ENCODE data around the gene LRRC61.

Gene LRRC61

DNA sequence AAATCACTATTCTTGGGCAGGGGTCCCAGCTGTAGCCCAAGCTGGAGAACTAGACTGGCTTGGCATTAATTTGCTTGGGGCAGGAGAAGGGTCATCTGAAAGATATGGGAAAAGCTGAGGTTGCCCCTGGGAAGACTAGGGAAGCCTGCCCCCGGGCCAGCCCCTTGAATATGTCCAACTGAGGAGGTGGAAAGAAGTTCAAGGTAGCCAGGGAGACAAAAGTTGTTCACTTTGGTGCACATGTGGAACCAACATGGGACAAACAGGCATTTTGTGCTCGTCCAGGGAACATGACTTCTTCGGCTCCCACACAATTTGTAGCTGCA, 1.4 kb upstream of the LRRC61 start:
- in situ Hi-C loops (cut with MboI; ENCODE audit: low sequenced_read_pairs, unreplicated experiment): no loop called here
- no peak for DNase-seq (ENCODE audit: low spot score)
- TF ChIP-seq, protein P1, sequence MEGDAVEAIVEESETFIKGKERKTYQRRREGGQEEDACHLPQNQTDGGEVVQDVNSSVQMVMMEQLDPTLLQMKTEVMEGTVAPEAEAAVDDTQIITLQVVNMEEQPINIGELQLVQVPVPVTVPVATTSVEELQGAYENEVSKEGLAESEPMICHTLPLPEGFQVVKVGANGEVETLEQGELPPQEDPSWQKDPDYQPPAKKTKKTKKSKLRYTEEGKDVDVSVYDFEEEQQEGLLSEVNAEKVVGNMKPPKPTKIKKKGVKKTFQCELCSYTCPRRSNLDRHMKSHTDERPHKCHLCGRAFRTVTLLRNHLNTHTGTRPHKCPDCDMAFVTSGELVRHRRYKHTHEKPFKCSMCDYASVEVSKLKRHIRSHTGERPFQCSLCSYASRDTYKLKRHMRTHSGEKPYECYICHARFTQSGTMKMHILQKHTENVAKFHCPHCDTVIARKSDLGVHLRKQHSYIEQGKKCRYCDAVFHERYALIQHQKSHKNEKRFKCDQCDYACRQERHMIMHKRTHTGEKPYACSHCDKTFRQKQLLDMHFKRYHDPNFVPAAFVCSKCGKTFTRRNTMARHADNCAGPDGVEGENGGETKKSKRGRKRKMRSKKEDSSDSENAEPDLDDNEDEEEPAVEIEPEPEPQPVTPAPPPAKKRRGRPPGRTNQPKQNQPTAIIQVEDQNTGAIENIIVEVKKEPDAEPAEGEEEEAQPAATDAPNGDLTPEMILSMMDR (IDR thresholded peaks at IDR 0.05; ENCODE audit: borderline replicate concordance, control extremely low read depth, extremely low read depth, insufficient read depth, missing control alignments): no peak

DNA sequence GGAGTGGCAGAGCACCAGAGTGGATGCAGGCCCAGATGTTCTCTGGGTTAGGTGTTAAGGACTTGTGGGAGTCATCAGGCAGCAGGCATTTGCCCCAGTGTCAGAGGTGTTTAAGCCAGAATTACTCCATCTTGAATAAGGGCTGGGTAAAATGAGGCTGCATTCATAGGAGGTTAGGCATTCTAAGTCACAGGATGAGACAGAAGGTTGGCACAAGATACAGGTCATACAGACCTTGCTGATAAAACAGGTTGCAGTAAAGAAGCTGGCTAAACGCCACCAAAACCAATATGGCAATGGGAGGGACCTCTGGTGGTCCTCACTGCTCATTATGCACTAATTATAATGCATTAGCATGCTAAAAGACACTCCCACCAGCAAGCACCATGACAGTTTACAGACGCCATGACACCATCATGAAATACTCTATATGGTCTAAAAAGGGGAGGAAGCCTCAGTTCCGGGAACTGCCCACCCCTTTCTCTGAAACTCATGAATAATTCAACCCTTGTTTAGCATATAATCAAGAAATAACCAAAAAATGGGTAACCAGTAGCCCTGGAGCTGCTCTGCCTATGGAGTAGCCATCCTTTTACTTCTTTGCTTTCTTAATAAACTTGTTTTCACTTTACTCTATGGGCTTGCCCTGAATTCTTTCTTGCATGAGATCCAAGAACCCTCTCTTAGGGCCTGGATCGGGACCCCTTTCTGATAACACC, 882 bp upstream of the LRRC61 start:
- in situ Hi-C loops (cut with MboI; ENCODE audit: low sequenced_read_pairs, unreplicated experiment): no loop called here
- TF ChIP-seq, protein P1 (IDR thresholded peaks at IDR 0.05; ENCODE audit: borderline replicate concordance, control extremely low read depth, extremely low read depth, insufficient read depth, missing control alignments): no peak
- DNase-seq (ENCODE audit: low spot score): no peak

DNA sequence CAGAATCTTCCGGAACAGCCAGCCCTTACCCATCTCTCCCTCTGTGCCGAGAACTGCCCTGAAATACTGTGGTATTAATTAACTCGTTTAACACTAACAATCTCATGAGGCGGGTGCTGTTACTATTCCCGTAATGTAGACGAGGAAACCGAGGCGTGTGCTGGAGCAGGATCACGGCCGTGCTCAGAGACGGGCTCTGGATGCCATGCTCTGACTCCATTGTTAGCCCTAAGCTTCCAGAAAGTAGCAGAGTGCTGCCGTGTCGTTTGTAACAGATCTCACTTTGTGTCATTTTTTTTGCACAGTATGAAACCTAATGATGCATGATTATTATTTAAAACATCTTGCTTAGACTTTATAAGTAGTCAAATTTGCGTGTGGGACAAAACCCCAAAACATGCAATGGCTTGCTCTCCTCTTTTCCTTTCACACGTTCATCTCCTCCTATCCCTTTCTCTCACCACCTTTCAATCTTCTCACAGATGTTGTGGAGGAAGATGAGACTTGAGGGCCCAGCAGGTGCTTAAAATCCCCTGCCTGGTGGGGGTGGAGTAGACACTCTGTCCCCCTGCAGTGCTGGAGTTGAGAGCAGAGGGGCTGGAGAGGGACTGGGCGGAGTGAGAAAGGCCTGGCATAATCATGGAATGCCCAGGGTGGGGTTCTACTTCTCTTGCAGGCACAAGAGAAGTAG, 672 bp downstream of the LRRC61 start:
- TF ChIP-seq, protein P1 (IDR thresholded peaks at IDR 0.05; ENCODE audit: borderline replicate concordance, control extremely low read depth, extremely low read depth, insufficient read depth, missing control alignments): no peak
- peak; percentile 40 for DNase-seq (ENCODE audit: low spot score)
- in situ Hi-C loops (cut with MboI; ENCODE audit: low sequenced_read_pairs, unreplicated experiment): no loop called here

DNA sequence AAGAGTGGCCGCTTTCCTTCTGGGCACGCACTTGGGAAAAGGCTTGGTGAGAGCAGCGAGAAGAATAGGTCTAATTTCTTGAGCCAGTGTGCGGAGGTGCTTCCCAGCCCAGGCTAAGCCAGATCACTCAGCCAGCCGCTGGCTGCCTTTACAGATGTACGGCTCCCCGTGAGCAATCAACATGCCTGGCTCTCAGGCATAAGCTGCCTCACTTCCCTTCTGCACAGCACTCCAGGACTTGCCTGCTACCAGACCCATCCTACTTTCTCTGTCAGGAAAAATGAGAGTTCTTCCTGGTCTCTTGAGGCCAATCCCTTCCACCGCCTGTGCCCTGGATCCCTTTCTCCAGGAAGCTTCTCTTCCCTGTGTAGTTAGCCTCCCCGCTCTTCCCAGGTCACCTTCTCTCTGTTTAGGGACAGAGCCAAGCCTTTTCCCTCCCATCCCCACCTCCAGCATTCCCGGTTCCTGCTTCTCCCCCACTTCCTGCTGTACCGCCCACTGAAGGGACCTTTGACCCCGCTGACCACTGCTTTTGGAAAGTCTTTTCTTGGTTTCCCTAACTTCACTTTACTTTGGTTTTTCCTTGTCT, 1.3 kb downstream of the LRRC61 start:
- in situ Hi-C loops (cut with MboI; ENCODE audit: low sequenced_read_pairs, unreplicated experiment): no loop called here
- DNase-seq (ENCODE audit: low spot score): peak; percentile 26
- TF ChIP-seq, protein P1 (IDR thresholded peaks at IDR 0.05; ENCODE audit: borderline replicate concordance, control extremely low read depth, extremely low read depth, insufficient read depth, missing control alignments): no peak

DNA sequence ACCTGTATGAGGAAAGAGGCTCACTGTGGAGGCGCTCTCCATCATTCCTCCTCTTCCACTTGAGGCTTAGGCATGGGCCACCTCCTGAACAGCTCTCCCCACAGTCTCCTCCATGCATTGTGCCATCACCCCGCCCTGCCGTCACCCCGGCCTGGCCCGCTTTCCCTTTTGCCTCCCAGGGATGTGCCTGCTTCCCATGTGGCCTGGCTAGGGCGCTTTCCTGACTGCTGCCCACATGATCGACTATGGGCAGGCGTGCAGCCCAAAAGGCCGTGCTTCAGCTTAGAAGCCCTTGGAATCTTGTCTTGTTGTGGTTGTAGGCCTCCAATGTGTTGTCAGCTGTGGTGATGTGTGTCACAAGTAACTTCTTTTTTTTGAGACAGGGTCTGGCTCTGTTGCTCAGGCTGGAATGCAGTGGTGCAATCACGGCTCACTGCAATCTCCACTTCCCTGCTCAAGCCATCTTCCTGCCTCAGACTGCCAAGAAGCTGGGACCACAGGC, 2.0 kb downstream of the LRRC61 start:
- in situ Hi-C loops (cut with MboI; ENCODE audit: low sequenced_read_pairs, unreplicated experiment): no loop called here
- TF ChIP-seq, protein P1 (IDR thresholded peaks at IDR 0.05; ENCODE audit: borderline replicate concordance, control extremely low read depth, extremely low read depth, insufficient read depth, missing control alignments): no peak
- no peak for DNase-seq (ENCODE audit: low spot score)

DNA sequence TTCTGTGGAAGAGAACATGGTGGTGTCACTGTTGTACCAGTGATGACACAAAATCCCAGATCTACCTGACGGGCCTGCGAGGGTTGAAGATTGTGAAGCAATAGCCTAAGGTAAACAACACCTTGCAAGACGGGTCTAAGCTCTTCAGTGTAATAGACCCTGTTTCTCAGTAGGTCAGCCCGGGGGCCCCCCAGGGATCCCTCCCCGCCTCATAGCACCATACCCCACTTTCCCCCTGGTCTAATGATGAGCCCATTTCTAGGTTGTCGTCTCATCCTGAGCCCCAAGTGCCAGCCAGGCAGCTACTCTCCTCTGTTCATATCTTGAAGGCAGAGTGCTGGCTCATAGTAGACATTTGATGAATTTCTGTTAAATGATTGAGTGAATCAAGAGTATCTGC, 2.7 kb downstream of the LRRC61 start:
- in situ Hi-C loops (cut with MboI; ENCODE audit: low sequenced_read_pairs, unreplicated experiment): no loop called here
- DNase-seq (ENCODE audit: low spot score): no peak
- TF ChIP-seq, protein P1 (IDR thresholded peaks at IDR 0.05; ENCODE audit: borderline replicate concordance, control extremely low read depth, extremely low read depth, insufficient read depth, missing control alignments): no peak
